Skeletal muscle satellite cell (primary cell): ENCODE results near the gene KLRK1.
"Not testable (repeated sequence)": the region's sequence is repeated elsewhere in the genome, so short reads cannot be mapped to it uniquely, and the experiment has no call there.

Source experiments
- H3K27me3 ChIP-seq: 2 replicates; pipeline ENCODE4 v1.7.0; 2013; ENCODE audit warnings: low read length; ENCODE audit not compliant: control insufficient read depth, insufficient read depth
- H3K36me3 ChIP-seq: 2 replicates; pipeline ENCODE4 v1.7.0; 2013; ENCODE audit warnings: mild to moderate bottlenecking, control low read depth, low read length; ENCODE audit not compliant: insufficient read depth
- H3K4me1 ChIP-seq: 2 replicates; pipeline ENCODE4 v1.7.0; 2013; ENCODE audit warnings: low read length; ENCODE audit not compliant: control insufficient read depth, insufficient read depth
- H3K4me2 ChIP-seq: 2 replicates; pipeline ENCODE4 v1.7.0; 2013; ENCODE audit warnings: mild to moderate bottlenecking, low read length
- H3K4me3 ChIP-seq: 2 replicates; pipeline ENCODE4 v1.7.0; 2013; ENCODE audit warnings: low read length
- H3K9ac ChIP-seq: 2 replicates; pipeline ENCODE4 v1.7.0; 2013; ENCODE audit warnings: mild to moderate bottlenecking, low read depth, low read length, moderate library complexity
- H3K9me3 ChIP-seq: replicated peaks from 2 replicates; pipeline ENCODE4 v1.7.0; 2013; ENCODE audit warnings: mild to moderate bottlenecking, control low read depth, low read length

KLRK1 gene

DNA sequence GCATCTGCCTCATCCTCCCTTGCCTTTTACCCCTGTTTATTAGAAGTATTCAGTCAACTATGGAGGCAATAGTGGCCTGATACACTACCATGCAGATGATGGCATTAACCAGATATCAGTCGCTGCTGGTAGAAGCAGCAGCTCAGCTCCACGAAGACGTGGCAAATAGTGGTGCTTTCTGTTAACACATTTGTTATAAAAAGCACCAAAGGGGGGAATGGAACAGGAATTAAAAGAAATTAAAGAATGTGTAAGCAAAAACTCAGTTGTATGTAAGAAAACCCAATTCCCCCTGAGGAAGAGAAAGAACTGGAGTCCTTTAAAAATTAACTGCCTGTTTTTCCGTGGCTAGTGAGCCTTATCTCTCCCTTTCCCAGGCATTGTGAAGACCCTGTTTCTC is 22.1 kb downstream of the KLRK1 start:
- H3K4me2 ChIP-seq, H3K27me3 ChIP-seq, H3K9me3 ChIP-seq, H3K4me3 ChIP-seq, H3K36me3 ChIP-seq, H3K9ac ChIP-seq: not testable (repeated sequence)
- H3K4me1 ChIP-seq = peaks cover 31% of the 10 kb centered on the region

DNA sequence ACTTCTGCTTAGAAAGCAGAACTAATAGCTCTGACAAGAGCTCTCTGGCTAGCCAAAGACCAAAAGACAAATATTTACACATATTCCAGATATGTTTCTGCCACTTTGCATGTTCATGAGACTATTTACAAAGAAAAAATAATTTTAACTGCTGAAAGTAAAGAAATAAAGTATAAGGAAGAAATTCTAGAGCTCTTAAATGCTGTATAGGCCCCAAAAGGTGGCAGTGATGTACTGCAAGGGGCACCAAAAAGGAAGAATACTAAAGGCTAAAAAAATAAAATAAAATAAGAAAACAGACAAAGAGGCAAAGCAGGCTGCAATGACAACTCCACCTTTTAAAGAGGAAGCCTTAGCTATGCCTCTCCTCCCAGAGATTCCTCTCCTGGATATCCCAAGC is 23.0 kb downstream of the KLRK1 start:
- Histone ChIP-seq H3K4me2 (no peak overlapping the region), H3K4me3 (no peak overlapping the region), H3K27me3 (no peaks in the 10 kb centered on the region), H3K36me3 (no peaks in the 10 kb centered on the region), H3K9ac (no peak overlapping the region), H3K9me3 (no peaks in the 10 kb centered on the region), H3K4me1 (peaks cover 36% of the 10 kb centered on the region)

DNA sequence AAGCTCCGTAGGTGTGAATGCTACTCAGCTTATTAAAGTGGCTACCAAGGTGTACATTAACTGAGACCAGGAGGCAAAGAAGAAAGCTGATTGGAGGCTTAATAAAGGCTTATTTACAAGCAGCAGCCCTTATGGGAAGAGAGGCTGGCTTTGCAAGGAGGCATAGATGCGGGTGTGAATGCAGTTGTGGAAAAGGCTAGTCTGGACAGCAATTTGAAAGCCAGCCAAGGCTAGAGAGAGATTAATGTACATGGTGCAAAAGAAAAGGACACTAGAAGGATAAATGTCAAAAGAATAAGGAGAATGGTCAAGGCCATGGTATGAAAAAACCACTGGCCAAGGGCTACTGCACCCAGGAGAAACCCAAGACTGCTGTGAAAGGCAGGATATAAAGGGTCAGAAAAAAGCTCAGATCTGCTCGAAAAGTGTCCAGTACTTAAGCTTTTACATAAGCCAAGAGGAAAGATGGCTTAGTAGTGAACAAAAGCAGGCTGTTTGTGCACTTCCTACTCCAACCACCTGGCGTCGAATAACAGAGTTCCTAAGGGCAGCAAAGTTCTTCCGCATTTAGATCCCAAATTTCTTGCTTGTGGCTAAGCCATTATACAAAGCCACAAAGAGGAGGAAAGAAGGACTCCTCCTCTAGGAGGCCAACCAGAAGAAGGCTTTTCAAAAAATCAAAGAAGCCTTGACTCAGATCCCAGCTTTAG is 24.0 kb downstream of the KLRK1 start:
- Histone ChIP-seq H3K4me3 (peak overlapping the region; percentile 72), H3K36me3 (no peaks in the 10 kb centered on the region), H3K4me2 (peak overlapping the region; percentile 90), H3K9me3 (no peaks in the 10 kb centered on the region), H3K9ac (peak overlapping the region; percentile 84), H3K27me3 (no peaks in the 10 kb centered on the region), H3K4me1 (peaks cover 44% of the 10 kb centered on the region)

DNA sequence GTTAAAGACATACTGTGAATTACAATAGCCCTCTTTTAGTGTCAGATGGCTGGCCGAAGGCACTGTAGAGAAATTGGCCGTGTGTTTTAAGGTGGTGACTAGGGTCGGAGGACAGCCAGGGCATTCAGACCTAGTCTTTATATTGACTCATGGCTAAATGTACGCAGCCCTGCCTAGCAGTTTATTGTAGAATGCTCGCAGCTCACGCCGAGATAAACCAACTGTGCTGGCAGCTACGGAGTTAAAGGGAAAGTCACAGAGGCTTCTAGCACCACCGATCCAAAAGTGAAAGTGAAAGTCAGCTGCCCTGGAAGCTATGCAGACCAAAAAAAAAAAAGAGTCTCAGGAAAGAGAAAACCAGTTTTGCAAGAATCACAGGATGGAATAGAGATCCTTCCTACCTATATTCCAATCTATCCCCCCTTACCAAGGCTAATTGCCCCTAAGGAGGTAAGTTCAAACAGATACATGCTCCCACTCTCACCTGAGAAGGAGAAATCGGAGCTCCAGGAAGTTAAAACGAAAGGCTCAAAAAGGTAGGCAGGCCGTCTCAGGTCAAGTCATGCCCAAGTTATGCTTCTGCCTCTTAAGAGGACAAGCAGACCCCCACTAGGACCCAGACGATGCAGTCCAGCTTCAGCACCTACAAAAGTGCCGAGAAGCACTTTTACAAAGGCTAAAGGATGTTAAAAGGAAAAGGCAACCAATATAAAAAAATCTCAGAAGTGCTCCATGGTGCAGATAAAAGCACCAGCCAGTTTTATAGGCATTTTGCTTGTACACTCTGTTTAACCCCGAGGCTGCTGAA is 24.8 kb downstream of the KLRK1 start:
- peak overlapping the region; percentile 72 for H3K4me3 ChIP-seq
- no peaks in the 10 kb centered on the region for H3K27me3 ChIP-seq
- no peaks in the 10 kb centered on the region for H3K36me3 ChIP-seq
- no peaks in the 10 kb centered on the region for H3K9me3 ChIP-seq
- peaks cover 44% of the 10 kb centered on the region for H3K4me1 ChIP-seq
- H3K4me2 ChIP-seq = peak overlapping the region; percentile 90
- peak overlapping the region; percentile 84 for H3K9ac ChIP-seq

DNA sequence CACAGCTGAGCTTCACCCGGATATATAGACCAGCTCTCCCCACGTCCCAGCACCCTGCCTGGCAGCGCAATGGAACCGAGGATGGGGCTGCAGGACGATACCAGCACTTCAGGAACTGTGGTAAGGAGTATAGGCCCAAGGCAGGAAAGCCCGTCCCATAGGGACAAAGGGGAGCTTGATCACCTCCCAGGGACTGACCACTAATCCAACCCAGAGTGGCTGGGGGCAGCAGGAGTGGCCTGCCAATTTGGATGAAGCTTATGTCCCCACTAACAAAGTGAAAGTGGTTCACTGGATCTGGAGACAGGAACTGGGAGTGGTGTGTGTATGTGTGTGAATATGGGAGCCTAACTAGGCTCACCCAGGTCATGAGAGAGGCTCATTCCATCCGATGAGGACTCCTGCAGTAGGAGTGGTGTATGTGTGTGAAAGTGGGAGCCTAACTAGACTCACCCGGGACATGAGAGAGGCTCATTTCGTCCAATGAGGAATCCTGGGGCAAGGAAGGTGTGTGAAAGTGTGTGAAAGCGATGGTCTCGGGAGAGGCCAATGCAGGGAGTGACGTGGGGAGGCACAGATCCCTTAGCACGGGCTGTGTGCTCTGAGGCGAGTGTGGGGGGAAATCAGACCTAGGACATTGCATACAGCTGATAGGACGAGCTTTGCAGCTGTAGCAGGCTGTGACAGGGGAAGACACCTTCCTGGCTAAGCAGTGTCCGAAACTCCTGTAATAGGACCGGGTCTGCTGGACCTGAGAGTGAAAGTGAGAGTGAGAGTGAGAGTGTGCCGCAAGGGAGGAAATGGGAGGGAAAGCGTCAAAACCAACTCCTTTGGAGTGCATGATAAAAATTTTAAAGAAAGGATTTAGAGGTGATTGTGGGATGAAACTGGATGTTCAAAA is 25.7 kb downstream of the KLRK1 start:
- Histone ChIP-seq H3K36me3 (no peaks in the 10 kb centered on the region), H3K4me3 (peak overlapping the region; percentile 72), H3K4me1 (peaks cover 44% of the 10 kb centered on the region), H3K9me3 (no peaks in the 10 kb centered on the region), H3K9ac (peak overlapping the region; percentile 84), H3K4me2 (peak overlapping the region; percentile 90), H3K27me3 (no peaks in the 10 kb centered on the region)

DNA sequence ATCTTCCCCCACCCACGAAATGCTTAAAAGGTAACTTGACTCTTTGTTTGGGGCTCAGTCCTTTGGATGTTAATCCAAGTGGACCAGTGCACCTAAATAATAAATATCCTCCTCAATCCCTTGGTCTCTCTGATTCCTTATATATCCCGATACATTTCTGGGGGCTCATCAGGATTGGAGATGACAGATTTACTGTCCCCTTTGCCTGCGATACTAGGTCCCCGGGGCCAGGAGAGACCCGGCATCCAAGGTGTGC is 26.3 kb downstream of the KLRK1 start:
- H3K9ac ChIP-seq = peak overlapping the region; percentile 84
- peaks cover 44% of the 10 kb centered on the region for H3K4me1 ChIP-seq
- no peaks in the 10 kb centered on the region for H3K27me3 ChIP-seq

DNA sequence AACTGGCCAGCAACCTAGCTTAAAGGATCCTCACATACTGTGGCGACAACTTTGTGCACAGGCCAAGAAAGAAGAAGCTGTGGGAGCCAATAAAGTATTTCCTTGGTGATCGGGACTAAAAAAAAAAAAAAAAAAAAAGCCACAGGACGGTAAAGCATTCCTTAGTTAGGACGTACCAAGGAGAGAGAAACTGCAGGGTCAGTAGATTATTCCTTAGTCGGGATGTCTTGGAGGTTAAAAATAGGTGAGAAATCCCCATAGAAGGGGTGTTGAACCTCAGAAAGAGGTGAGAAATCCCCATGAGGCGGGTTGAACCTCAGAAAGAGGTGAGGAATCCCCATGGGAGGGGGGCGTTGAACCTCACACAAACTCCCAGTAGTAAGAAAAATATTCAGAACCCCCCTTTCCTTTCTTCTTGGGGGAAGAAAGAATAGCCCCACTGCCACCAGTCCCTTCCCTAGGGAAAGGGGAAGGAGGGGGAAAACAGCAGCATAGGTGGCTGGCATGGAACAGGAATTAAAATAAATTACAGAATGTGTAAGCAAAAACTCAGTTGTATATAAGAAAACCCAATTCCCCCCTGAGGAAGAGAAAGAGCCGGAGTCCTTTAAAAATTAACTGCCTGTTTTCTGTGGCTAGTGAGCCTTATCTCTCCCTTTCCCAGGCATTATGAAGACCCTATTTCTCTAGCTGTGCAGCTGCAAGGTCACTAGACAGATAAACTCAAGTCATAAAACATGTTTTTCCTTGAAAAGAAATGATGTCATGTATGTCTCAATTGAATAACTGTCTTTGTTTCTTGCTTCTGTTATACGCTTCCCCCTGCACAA is 26.8 kb downstream of the KLRK1 start:
- Histone ChIP-seq H3K4me1 (peaks cover 44% of the 10 kb centered on the region), H3K27me3 (no peaks in the 10 kb centered on the region), H3K4me2 (peak overlapping the region; percentile 90), H3K4me3 (no peak overlapping the region), H3K9ac (no peak overlapping the region), H3K9me3 (no peaks in the 10 kb centered on the region), H3K36me3 (no peaks in the 10 kb centered on the region)

More for the DNA sequence above, 26.3 kb downstream of the KLRK1 start:
- peak overlapping the region; percentile 72 for H3K4me3 ChIP-seq
- peak overlapping the region; percentile 90 for H3K4me2 ChIP-seq
- H3K9me3 ChIP-seq = no peaks in the 10 kb centered on the region
- H3K36me3 ChIP-seq = no peaks in the 10 kb centered on the region

DNA sequence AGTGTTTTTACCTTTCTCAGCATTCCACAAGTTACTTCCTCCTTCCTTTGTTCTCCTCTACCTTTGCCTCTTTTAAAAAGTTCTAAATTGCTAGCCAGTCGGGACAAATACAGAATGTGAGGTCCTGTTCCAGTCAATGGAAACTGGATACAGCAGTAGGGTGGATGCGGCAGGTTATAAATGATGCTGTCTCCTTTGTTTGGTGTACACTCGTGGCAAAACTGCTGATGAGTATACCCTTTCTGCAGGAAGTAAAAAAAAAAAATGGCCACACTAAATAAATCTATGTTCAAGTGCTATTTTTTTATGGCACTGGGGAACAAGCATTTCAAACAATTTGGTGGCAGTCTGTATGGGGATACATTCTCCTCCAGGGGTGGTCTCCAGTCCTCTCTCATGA is 27.5 kb downstream of the KLRK1 start:
- Histone ChIP-seq H3K4me2 (no peak overlapping the region), H3K9ac (no peak overlapping the region), H3K4me3 (no peak overlapping the region), H3K36me3 (no peaks in the 10 kb centered on the region), H3K9me3 (no peaks in the 10 kb centered on the region), H3K27me3 (no peaks in the 10 kb centered on the region), H3K4me1 (peaks cover 44% of the 10 kb centered on the region)

DNA sequence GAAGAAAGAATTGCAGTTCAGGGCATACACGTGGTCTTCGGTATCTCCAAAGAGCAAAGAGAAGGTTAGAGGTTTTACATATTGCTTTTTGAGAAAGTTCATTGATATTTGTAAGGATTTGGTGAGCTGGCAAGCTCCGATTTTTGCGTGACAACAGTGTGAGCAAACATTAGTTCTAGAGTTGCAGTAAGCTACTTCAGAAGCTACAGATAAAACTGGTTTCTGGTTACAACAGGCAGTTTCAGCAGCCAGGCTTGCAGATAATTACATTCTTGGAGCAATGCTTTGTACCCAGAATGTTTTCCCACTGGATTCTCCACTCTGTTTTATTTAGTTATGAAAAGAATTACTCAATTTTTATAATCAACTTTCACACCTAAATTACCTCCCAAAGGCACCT is 28.2 kb downstream of the KLRK1 start:
- no peak overlapping the region for H3K9ac ChIP-seq
- H3K4me3 ChIP-seq = no peak overlapping the region

DNA sequence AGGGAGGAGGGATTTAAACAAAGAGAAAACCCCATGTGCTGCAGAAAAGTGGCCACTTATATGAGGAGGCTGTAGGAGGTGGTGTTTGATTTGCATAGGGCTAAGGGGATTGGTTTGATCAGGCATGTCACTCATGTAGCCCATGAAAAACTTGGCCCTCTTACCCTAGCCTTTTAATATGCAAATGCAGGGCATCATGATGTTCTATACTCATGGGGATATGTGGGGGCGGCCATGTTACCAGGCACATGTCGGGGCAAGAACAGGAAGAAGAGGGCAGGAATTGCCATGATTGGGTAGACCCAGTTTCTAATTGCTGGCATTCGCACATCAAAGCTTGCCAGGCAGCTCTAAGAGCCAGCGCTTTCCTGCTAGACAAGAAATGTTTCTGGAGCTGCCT is 28.8 kb downstream of the KLRK1 start:
- Histone ChIP-seq H3K4me1 (peaks cover 37% of the 10 kb centered on the region), H3K4me3 (no peak overlapping the region), H3K36me3 (no peaks in the 10 kb centered on the region), H3K9ac (no peak overlapping the region), H3K4me2 (no peak overlapping the region), H3K9me3 (no peaks in the 10 kb centered on the region), H3K27me3 (no peaks in the 10 kb centered on the region)

More for the DNA sequence above, 28.2 kb downstream of the KLRK1 start:
- no peaks in the 10 kb centered on the region for H3K36me3 ChIP-seq
- no peaks in the 10 kb centered on the region for H3K27me3 ChIP-seq
- peaks cover 42% of the 10 kb centered on the region for H3K4me1 ChIP-seq
- no peaks in the 10 kb centered on the region for H3K9me3 ChIP-seq
- H3K4me2 ChIP-seq = peak overlapping the region; percentile 36

DNA sequence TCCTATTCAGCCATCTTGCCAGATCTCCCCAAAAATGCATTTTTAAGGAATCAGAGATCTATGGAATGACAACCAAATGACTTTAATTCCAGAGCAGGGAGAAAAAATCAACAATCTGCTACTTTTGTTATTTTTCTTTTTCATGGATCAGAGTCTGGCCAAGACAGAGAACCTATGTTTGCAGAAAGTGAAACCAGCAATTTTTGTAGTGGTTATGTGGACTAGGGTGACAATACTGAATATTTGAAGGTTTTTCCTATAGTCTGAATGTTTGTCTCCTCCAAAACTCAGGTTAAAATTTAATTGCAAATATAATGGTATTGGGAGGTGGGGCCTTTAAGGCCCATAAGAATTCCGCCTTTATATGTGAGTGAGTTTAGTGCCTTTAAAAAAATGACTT is 30.9 kb downstream of the KLRK1 start:
- H3K27me3 ChIP-seq = no peaks in the 10 kb centered on the region
- peaks cover 32% of the 10 kb centered on the region for H3K4me1 ChIP-seq
- no peak overlapping the region for H3K4me3 ChIP-seq
- H3K9me3 ChIP-seq = no peaks in the 10 kb centered on the region
- H3K36me3 ChIP-seq = no peaks in the 10 kb centered on the region
- no peak overlapping the region for H3K4me2 ChIP-seq
- H3K9ac ChIP-seq = no peak overlapping the region
